OCI-LY7 (cell line): ENCODE data around the gene NAMPT. TPM values are rescaled to one million over a fixed set of nuclear protein-coding genes. Genes with fewer than 3 reads are reported as not detected.

Experiments used
- BruUV-seq: library from RNA; stranded (reverse); fragments of 400-500 nt; replicated peaks from 2 replicates; lab custom pipeline; 2021; lab: Mats Ljungman, UMichigan
- CTCF ChIA-PET: fragments of 300-600 bp; sonication (Branson Sonifier 250); formaldehyde crosslinking; loops from one replicate; lab custom pipeline; 2022; ENCODE audit warnings: antibody characterized with exemption; ENCODE audit not compliant: unreplicated experiment; lab: Charles Lee
- POLR2A ChIA-PET: fragments of 300-600 bp; sonication (Branson Sonifier 250); formaldehyde crosslinking; loops from one replicate; lab custom pipeline; 2022; ENCODE audit warnings: antibody characterized with exemption; lab: Charles Lee
- DNase-seq: peaks from one replicate; pipeline ENCODE4 v3.0.0-alpha.2; 2015; ENCODE audit warnings: low spot score
- H2AFZ ChIP-seq: fragments of 200-600 bp; sonication (generic), shearing (Covaris generic); 2 replicates; pipeline ENCODE4 v1.6.1; 2014; ENCODE audit warnings: mild to moderate bottlenecking, antibody characterized with exemption, low read length, moderate library complexity
- H3K27ac ChIP-seq: fragments of 200-600 bp; sonication (generic); 2 replicates; pipeline ENCODE4 v1.5.1; 2014; ENCODE audit warnings: mixed run types, low read depth, mild to moderate bottlenecking, moderate library complexity, low read length, inconsistent platforms; ENCODE audit not compliant: poor library complexity, severe bottlenecking
- H3K36me3 ChIP-seq: fragments of 200-600 bp; sonication (generic); 2 replicates; pipeline ENCODE4 v1.6.1; 2014; ENCODE audit warnings: mild to moderate bottlenecking, antibody characterized with exemption, low read length, moderate library complexity, mixed read lengths; ENCODE audit not compliant: insufficient read depth
- H3K4me1 ChIP-seq: fragments of 200-600 bp; sonication (generic); 2 replicates; pipeline ENCODE4 v1.5.1; 2014; ENCODE audit warnings: mild to moderate bottlenecking, low read length; ENCODE audit not compliant: insufficient read depth, poor library complexity, severe bottlenecking
- H3K4me2 ChIP-seq: fragments of 200-600 bp; sonication (generic); 2 replicates; pipeline ENCODE4 v1.6.1; 2014; ENCODE audit warnings: mild to moderate bottlenecking, low read length
- H3K4me3 ChIP-seq: fragments of 200-600 bp; sonication (generic); 2 replicates; pipeline ENCODE4 v1.5.1; 2014; ENCODE audit warnings: mild to moderate bottlenecking, low read depth, low read length; ENCODE audit not compliant: poor library complexity, severe bottlenecking
- H3K79me2 ChIP-seq: fragments of 200-600 bp; sonication (generic); 2 replicates; pipeline ENCODE4 v1.6.1; 2016; ENCODE audit warnings: low read depth, mild to moderate bottlenecking, low read length, moderate library complexity, mixed read lengths; ENCODE audit not compliant: insufficient read depth
- H3K9me2 ChIP-seq: fragments of 200-600 bp; sonication (generic); 2 replicates; pipeline ENCODE4 v1.6.1; 2016; ENCODE audit warnings: mild to moderate bottlenecking, low read length, mixed read lengths; ENCODE audit not compliant: insufficient read depth
- H3K9me3 ChIP-seq: fragments of 200-600 bp; sonication (generic); 2 replicates; pipeline ENCODE4 v1.6.1; 2014; ENCODE audit warnings: mild to moderate bottlenecking, mixed run types, low read length, mixed read lengths
- H4K20me1 ChIP-seq: fragments of 200-600 bp; sonication (generic); 2 replicates; pipeline ENCODE4 v1.6.1; 2014; ENCODE audit warnings: mild to moderate bottlenecking, antibody characterized with exemption, low read length, moderate library complexity, mixed read lengths; ENCODE audit not compliant: insufficient read depth
- EZH2phosphoT487 ChIP-seq: fragments of 200-600 bp; sonication (generic); IDR thresholded peaks from 2 replicates; pipeline ENCODE4 v1.6.1; 2018; ENCODE audit warnings: low read depth, borderline replicate concordance, mild to moderate bottlenecking, mixed run types, antibody characterized with exemption, low read length, moderate library complexity, mixed read lengths
- intact Hi-C: fragments of 100-400 bp; cut with micrococcal nuclease; formaldehyde crosslinking; loops from one replicate; pipeline ENCODE4 v1.10.0; 2022; ENCODE audit not compliant: unreplicated experiment
- total RNA-seq, 2 experiments: library from RNA; depleted of rRNA in 1 of 2; stranded (reverse); fragments of >200 nt in 1 of 2; shearing (Covaris generic) in 1 of 2; gene quantifications; 2 replicates each; pipeline ENCODE4 v1.2.3, GENCODE V29; 2014 to 2022
- TF ChIP-seq, protein P1 (sequence below): fragments of 200-600 bp; sonication (generic); conservative IDR thresholded peaks from 2 replicates; pipeline ENCODE4 v1.5.1; 2014; ENCODE audit warnings: mild to moderate bottlenecking, antibody characterized with exemption, low read length, moderate library complexity, mixed read lengths

Gene NAMPT
- total RNA-seq, 2 experiments from 2014 or later = 20.7 to 82.2 TPM

DNA sequence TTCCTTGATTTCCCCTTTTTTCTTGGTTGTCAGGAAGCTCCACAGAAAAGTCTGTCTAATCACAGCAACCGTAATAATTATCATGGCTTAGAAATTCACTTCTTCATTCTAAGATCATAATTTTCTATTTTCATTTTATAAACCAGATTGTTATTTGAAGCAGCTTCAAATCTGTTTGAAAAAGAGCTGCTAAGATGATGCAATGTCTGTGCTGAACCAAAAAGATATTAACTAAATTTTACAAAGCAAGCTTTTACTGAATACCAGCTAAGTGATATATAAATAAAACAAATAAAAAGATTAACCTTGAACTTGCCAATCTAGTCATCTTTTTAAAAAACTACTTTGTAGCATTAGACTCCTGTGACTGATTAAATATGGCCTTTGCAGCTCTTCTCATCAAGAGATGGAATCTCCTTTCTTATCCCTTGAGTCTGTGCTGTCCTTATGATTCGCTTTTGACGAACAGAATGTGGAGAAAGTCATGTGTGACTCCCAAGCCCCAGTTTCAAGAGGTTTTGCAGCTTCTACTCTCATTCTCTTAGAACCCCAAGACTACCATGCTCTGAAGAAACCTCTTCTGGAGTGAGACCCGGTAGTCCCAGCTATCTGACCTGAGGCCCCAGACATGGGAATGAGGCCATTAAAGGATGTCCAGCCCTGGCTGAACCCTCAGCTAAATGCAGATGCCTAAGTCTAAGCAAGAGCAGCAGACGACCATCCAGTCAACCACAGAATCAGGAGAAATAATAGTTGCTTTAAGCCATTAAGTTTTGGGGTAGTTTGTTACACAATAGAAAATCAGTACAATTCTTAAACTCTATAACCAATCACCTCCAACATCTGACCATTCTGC is 14.4 kb downstream of the NAMPT start:
- Histone ChIP-seq H3K36me3 (peaks cover 96% of the 10 kb centered on the region), H3K9me3 (no peaks in the 10 kb centered on the region), H3K27ac (no peak overlapping the region), H3K4me1 (no peaks in the 10 kb centered on the region), H3K4me3 (no peak overlapping the region), H3K79me2 (no peaks in the 10 kb centered on the region), H4K20me1 (no peaks in the 10 kb centered on the region), H3K4me2 (no peak overlapping the region), H3K9me2 (no peaks in the 10 kb centered on the region), H2AFZ (no peak overlapping the region)
- TF ChIP-seq EZH2phosphoT487 = no peak
- TF ChIP-seq, protein P1, sequence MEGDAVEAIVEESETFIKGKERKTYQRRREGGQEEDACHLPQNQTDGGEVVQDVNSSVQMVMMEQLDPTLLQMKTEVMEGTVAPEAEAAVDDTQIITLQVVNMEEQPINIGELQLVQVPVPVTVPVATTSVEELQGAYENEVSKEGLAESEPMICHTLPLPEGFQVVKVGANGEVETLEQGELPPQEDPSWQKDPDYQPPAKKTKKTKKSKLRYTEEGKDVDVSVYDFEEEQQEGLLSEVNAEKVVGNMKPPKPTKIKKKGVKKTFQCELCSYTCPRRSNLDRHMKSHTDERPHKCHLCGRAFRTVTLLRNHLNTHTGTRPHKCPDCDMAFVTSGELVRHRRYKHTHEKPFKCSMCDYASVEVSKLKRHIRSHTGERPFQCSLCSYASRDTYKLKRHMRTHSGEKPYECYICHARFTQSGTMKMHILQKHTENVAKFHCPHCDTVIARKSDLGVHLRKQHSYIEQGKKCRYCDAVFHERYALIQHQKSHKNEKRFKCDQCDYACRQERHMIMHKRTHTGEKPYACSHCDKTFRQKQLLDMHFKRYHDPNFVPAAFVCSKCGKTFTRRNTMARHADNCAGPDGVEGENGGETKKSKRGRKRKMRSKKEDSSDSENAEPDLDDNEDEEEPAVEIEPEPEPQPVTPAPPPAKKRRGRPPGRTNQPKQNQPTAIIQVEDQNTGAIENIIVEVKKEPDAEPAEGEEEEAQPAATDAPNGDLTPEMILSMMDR = no peak
- no TSS peak for BruUV-seq
- DNase-seq = no peak
- ChIA-PET POLR2A (interaction anchor here (0.6 to 1.5 kb wide), 4 partner anchors 9 to 33 kb away, joined by 3 to 8 read pairs (median 3); partner anchors contain the start of gene NAMPT), CTCF (no interaction called here)
- intact Hi-C loops = no loop called here

DNA sequence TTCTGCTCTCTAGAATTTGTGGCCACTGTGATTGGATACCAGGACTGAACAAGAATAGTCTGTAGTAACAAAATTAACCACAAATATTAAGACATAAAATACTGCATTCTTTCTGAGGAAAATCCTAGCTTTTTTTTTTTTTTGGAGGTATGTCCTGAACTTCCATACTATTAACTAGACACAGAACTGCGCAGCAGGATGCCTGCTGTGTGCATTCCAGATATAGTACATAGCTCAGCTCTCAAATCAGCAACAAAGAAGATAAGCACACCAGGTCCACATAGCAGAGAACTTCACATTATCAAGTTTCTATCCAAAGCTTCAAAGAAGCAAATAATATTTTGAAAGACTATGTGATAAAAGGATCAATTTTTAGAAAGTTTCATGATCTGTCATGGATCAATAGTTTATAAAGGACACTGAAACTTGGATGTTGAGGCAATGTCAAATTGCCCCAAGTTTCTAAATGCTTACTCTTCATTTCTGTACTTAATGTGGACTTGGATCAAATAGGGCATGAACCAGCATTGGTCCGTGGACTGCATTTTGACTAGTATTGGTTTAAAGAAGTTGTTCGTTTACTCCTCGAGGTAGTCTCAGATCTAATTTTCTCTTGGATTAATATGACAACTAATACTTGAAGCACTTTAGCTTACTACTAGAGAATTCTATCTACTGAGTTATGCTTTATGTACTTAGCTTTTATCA is 15.4 kb downstream of the NAMPT start:
- H3K9me2 ChIP-seq = no peaks in the 10 kb centered on the region
- no peaks in the 10 kb centered on the region for H3K79me2 ChIP-seq
- intact Hi-C loops = no loop called here
- no peak overlapping the region for H3K4me2 ChIP-seq
- no peaks in the 10 kb centered on the region for H4K20me1 ChIP-seq
- H2AFZ ChIP-seq = no peak overlapping the region
- TF ChIP-seq EZH2phosphoT487 = no peak
- TF ChIP-seq, protein P1 = no peak
- DNase-seq = no peak
- H3K4me3 ChIP-seq = no peak overlapping the region
- POLR2A ChIA-PET = interaction anchor here (0.6 to 1.6 kb wide), 3 partner anchors 10 to 32 kb away, joined by 3 to 4 read pairs (median 3); partner anchors contain the start of gene NAMPT
- CTCF ChIA-PET = no interaction called here
- H3K27ac ChIP-seq = no peak overlapping the region
- H3K9me3 ChIP-seq = no peaks in the 10 kb centered on the region
- no peaks in the 10 kb centered on the region for H3K4me1 ChIP-seq
- peaks cover 96% of the 10 kb centered on the region for H3K36me3 ChIP-seq
- no TSS peak for BruUV-seq
